HG03095 (cell line): ENCODE results near the gene PHLDA2.

Source experiments
- ATAC-seq: cut with Tn5 transposase; IDR thresholded peaks from one replicate; pipeline ENCODE4 v1.9.1; 2021; ENCODE audit warnings: moderate library complexity; ENCODE audit not compliant: unreplicated experiment

PHLDA2 gene, protein sequence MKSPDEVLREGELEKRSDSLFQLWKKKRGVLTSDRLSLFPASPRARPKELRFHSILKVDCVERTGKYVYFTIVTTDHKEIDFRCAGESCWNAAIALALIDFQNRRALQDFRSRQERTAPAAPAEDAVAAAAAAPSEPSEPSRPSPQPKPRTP

GRCh38 chr11:2928605-2929530 is at the start of gene PHLDA2:
Gene PHLDA2 (minus strand): TSS chr11:2929420. CDS start chr11:2929364, 56 bp downstream.
- no peak for ATAC-seq

DNA sequence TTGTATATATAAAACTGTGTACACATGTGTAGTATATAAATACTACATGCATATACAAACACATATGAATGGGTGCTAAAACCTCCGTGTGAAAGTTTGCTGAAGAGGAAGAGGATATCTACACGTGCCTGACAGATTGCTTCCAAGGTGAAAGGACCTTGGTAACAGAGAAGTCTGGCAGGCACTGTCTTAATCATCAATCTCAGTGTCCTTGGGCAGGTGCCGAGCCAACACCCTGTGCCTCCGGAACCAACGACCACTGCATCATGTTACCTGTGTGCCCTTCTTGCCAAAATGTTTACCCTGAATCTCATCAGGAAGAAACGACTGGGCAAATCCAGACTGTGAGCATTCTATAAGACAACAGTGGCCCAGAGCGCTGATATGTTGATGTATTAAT is 47.9 kb upstream of the PHLDA2 start:
- no peak for ATAC-seq

DNA sequence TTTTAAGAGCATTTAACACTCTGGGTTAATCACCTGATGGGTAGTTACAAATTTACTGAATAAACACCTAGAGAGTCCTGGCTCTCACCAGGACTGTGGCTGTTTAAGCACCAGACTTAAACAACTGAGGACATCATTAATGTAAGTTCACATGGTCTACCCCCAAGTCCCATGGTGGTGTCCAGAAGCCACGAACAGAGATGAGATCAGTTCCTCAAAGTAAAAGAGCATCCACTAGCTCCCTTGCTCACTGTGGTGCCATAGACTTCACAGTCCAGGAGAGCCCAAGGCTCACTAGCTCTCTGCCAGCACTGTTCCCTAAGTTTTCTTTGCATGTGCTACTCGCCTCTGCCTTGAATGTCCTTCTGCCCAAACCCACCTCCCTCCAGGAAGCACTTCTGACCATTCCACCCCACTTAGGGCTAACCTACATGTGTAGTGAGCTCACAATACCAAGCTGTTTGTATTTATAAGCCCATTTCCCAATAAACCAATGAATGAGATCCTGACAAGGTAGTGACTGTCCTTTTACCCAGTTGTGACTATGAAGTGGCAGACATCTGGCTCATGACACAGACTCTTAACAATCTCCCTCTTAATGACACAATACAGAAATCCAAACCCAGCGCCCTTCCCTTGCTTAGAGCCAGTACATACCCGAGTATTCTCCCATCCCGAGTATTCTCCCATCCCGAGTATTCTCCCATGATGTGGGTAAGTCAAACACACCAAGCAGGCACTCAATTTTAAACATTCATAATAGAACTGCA is 47.3 kb upstream of the PHLDA2 start:
- no peak for ATAC-seq

DNA sequence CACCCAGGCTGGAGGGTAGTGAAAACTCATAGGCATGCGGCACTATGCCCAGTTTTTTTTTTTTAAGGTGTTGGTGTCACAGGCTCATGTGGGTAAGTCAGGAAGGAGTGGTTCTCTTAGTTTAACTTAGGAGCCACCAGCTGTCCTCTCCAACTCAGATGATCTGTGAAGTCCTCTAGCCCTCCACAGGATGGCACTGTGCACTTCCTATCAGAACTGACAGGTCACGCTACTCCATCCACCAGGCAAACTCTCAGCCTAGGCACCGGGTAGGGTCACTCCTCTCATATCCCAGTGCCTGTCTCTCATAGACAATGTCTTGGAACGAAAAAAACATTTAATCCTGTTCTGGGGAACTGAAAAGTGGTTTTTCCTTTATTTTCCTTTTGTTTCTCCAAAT is 46.4 kb upstream of the PHLDA2 start:
- no peak for ATAC-seq

- no peak for ATAC-seq
These were observed 45.1 kb upstream of the PHLDA2 start for GRCh38 chr11:2974272-2974671.

DNA sequence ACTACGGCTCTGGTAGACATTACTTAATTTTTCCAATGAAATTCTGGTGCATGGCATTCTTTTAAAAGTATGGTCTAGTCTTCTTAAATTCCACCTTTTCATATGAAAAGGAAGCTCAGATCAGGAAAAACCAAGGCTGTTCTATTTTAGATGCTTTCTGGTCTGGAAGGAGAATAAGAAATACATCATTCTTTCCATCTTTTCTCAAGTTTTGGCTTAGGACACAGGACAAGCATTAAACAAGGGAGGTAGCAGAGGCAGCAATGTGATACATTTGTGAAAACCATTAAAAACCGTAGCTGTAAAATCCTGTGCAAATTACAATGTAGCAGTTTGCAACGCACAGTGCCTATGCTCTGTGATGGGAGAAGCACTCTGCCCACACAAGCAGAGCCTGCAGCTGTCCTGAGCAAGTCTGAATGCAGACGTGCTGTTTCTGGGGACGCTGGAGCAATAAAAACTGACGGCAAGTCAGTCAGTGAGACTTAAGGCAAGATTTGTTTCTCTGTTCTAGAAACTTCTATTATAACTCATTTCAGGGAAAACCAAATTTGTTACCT is 39.2 kb upstream of the PHLDA2 start:
- ATAC-seq = no peak

GRCh38 chr11:2964782-2965181 is 35.6 kb upstream of the PHLDA2 start:
- ATAC-seq = no peak

GRCh38 chr11:2963761-2964160 is 34.5 kb upstream of the PHLDA2 start:
- ATAC-seq = no peak

DNA sequence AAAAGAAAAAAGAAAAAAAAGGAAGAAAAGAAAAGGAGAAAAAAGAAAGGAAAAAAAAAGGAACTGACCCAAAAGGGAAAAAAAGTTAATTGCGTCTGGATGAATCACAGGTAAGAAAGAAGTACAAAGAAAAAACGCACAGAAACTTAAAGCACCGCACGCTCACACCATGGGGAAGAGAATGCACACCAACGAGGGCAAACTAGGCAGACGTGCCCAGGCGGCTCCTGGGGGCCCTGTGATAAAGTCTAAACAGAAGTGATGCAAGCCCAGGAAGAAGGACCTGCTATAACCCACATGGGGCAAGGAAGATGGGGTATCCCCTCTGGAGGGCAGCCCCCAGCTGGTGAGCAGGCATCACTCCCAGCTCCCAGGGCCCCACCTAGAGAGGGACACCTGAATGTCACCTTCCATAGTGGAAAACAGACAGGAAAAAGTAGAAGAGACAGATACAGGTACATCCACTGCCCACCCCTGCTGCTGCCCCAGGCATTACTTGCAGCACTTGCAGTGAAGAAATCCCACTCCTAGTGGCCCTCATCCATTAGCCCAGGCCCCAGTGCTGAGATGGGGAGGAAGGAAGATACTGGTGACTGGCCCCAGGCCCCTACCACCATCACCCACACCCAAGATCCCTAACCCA is 34.0 kb upstream of the PHLDA2 start:
- no peak for ATAC-seq

GRCh38 chr11:2961080-2961479 is 31.9 kb upstream of the PHLDA2 start:
- ATAC-seq = no peak

- no peak for ATAC-seq
These were observed 30.9 kb upstream of the PHLDA2 start for GRCh38 chr11:2960139-2960538.

- no peak for ATAC-seq
These were observed 29.0 kb upstream of the PHLDA2 start for GRCh38 chr11:2958251-2958650.

GRCh38 chr11:2955906-2956476 is 26.8 kb upstream of the PHLDA2 start:
- ATAC-seq = no peak

DNA sequence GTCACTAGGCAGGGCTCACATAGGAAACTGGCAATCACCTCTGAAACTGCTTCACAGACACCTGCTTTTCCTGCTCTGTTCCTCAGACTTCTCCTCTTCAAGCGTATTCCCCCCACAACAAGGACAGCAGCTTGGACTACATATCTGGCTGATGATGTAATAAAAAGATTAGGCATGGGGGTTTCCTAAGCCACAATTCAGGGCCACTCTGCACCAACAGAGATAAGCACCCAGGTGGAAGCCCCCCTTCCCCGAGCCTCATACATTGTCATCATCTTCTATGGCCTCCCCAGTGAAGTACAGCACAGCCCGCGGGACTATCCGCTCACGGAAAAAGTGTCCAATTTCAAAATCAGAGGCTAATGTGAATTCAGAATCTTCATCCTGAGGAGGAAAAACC is 25.0 kb upstream of the PHLDA2 start:
- no peak for ATAC-seq

- ATAC-seq = no peak
These were observed 23.1 kb upstream of the PHLDA2 start for GRCh38 chr11:2952290-2952689.

- ATAC-seq = no peak
These were observed 22.3 kb upstream of the PHLDA2 start for GRCh38 chr11:2951231-2952110.

DNA sequence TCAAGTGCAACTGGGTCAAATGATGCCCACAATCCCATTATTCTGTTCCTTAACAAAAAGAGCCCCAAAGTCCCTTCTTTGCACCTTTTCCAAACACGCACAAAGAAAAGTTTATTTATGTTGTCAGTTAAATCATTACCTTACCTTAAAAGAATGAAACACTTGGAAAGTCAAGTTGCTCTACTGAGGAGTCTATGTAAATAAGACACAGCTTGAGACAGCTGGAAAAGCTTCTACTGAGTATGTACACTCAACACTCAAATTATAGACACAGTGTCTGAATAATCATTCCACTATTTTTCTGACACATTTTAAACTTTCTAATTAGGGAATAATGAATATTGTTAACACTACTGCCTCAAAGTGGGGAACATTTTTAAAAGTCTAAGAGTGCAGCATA is 21.6 kb upstream of the PHLDA2 start:
- no peak for ATAC-seq

DNA sequence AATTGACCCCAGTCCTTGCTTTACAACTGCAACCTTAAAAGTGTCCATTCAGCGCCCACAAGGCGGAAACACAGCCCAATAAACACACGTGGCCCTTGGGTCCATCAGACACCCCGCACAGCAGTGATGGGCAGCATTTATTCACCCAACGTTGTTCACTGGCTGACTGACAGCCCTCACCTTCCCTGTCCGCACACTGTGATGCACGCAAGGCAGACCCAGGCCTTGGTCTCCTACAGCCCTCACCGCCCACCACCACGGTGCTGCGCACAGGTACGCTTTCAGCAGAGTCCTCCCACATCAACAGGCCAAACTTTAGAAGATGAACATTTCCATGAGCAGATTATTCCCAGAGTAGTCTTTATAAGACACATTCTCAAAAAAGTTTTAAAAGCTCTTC is 20.7 kb upstream of the PHLDA2 start:
- ATAC-seq = no peak

- ATAC-seq = no peak
These were observed 18.5 kb upstream of the PHLDA2 start for GRCh38 chr11:2947744-2948143.
